ENCODE data around the gene FGF14.

DNA sequence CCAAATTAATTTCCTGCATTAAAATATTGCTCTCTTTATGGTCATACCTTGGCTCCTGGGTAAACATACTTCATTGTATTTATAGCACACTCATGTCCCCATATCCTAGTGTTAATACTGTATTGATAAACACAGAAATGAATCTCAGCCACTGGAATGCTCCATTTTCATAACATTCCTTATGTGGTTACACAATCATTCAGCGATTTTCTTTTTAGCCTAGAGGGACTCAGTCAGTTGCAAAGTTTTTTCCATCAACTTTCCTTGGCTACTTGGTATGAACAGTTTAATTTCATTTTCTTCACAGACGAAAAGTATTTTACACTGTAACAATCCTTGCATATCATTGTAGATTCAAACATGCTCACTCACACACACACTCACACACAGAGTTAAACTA lies 471.5 kb downstream of the FGF14 start:
- TF ChIP-seq YY1 (IDR thresholded peaks at IDR 0.05; ENCODE audit: insufficient read depth, insufficient read length) (no peak), SUZ12 (IDR thresholded peaks at IDR 0.05; ENCODE audit: extremely low read depth, insufficient read depth, insufficient read length) (no peak), ZNF274 (IDR thresholded peaks at IDR 0.05; ENCODE audit: low read depth, low read length) (no peak)
